22Rv1 (cell line): Measurements from ENCODE around the gene AIG1.

ENCODE experiments used
- H3K27ac ChIP-seq: fragments of 450-650 bp; 2 replicates; pipeline ENCODE4 v1.5.1; 2017
- ZFX ChIP-seq: fragments of 450-650 bp; IDR thresholded peaks from 2 replicates; pipeline ENCODE4 v1.6.1; 2017; ENCODE audit warnings: antibody characterized with exemption, borderline replicate concordance
- TF ChIP-seq, protein P1 (sequence below): fragments of 450-650 bp; IDR thresholded peaks from 2 replicates; pipeline ENCODE4 v1.5.1; 2017; ENCODE audit warnings: mild to moderate bottlenecking

Gene AIG1

DNA sequence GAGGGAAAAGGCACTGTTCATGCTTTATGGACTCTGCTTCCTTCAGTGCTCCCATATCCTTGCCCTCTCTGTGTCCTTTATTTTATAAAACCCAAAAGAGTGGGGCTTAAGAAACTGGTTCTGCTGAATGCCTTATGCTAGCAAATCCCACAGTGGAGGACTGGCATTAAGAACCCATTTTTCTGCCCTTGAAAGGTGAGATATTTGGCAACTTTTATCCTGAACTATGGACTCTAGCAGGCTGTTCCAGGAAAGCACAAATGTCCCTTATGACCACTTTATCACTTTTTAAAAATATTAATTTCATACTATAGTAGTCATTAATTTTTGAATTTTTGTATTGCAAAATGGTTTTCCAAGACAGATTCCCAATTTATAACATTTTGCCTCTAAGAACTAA, 296.5 kb downstream of the AIG1 start:
- no peak for TF ChIP-seq ZFX
- TF ChIP-seq, protein P1, sequence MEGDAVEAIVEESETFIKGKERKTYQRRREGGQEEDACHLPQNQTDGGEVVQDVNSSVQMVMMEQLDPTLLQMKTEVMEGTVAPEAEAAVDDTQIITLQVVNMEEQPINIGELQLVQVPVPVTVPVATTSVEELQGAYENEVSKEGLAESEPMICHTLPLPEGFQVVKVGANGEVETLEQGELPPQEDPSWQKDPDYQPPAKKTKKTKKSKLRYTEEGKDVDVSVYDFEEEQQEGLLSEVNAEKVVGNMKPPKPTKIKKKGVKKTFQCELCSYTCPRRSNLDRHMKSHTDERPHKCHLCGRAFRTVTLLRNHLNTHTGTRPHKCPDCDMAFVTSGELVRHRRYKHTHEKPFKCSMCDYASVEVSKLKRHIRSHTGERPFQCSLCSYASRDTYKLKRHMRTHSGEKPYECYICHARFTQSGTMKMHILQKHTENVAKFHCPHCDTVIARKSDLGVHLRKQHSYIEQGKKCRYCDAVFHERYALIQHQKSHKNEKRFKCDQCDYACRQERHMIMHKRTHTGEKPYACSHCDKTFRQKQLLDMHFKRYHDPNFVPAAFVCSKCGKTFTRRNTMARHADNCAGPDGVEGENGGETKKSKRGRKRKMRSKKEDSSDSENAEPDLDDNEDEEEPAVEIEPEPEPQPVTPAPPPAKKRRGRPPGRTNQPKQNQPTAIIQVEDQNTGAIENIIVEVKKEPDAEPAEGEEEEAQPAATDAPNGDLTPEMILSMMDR = no peak
- H3K27ac ChIP-seq = no peak overlapping the region

DNA sequence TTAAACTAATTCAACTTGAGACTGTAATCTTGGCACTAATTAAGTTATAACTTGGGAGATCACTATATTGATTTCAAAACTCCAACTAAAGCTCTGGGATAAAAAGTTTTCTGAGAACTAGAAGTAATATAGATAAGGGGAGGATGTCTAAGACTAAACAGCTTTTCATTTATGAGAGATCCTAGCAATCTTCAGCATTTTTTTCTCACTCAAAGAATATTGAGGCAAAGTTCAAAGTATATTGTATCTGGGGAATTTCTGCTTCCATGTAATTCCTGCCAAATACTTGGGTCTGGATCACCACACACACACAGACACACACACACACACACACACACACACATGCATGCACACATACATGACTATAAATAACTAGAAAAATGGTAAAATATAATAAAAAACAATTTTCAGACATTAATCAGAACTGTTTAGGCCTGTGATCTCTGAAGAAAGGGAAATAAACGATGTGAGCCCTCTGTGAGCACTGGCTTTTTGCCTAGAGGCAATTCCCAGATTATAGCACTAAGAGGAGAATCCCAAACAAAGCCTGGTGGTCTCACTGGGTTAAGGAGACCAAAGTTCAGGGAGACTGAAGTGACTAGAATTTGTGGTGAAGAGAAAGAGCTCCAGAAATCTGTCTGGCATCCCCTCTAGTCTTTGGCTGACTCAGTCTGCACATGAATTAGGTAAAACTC, 297.0 kb downstream of the AIG1 start:
- TF ChIP-seq, protein P1 = no peak
- no peak for TF ChIP-seq ZFX
- H3K27ac ChIP-seq = no peak overlapping the region

DNA sequence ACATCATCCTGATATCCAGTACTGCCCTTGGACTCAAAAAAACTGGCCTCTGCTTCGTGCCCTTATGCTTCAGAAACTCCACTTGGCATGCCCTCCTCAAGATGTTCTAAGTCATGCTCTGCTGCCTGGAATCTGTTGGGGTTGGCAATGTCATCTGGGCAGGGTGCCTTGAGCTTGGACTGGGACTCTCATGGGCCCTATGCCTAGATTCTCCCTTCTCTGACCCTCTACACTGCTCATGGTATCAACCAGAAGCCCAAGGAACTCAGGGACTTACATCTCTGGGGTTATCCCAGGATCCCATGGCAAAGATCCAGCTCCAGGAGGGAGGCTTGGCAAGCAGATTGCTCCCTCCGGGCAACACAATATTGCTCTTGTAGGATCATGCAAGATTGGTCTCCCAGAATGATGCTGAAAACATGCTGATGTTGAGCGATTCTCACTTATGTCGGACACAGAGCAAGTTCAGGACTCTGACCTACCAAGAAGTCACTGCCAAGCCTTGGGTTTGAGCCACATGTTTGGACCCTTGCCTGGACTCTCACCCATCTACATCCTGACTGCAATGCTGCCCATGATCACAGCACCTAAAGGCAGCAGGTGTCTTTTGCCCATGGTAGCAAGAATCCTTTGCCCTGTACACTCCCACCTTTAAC, 301.0 kb downstream of the AIG1 start:
- TF ChIP-seq, protein P1 = no peak
- TF ChIP-seq ZFX = no peak
- no peak overlapping the region for H3K27ac ChIP-seq

DNA sequence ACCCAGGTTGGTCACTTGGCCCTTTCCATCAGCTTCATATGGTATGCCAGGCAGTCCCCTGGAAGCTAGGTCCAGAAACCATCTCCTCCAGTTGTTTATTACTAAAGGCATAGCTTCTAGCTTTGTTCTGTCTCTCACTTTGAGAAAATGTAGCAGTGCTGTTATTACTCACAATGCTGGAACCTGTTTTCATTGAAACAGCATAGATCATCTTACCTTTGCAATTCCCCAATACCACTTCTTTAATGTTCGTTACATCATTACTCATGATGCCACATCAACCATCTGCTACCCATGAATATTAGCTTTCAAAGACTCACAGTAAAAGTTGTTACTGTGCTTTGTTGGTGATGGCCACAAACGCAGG, 301.5 kb downstream of the AIG1 start:
- no peak overlapping the region for H3K27ac ChIP-seq
- TF ChIP-seq ZFX = no peak
- TF ChIP-seq, protein P1 = no peak

DNA sequence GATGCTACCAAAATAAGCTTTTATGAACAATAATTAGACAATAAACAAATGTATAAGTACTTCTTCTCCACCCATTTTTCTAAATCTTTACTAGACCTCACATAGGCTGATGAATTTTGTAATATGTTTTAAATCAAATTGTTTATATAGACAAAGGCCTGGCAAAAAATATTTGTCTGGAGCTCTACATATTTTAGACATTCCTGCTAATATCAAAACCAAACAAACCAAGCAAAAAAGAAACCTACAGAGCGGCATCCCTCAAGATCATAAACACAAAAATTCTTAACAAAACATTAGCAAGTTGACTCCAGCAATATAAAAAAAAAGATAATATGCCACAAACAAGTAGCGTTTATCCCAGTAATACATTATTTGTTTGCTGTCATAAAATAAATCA, 302.6 kb downstream of the AIG1 start:
- no peak overlapping the region for H3K27ac ChIP-seq
- TF ChIP-seq, protein P1 = no peak
- TF ChIP-seq ZFX = no peak

DNA sequence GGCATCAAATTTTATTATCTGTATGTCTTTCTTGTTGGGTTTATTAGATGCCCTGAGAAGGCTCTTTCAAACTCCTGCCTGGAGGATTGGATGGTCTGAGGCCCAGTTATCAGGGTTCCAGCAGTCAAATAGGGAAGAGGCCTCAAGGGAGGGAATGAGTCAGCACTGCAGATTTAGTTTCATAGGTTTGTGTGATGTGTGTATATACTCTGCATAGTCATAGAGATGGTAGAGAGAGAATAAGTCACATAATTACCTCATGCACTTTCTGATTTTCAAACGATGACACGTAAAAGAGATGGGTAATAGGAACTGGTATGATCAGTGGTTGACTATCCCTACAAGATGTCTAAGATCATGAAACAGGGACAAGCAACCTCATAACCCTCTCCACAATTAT, 307.7 kb downstream of the AIG1 start:
- TF ChIP-seq, protein P1 = no peak
- TF ChIP-seq ZFX = no peak
- H3K27ac ChIP-seq = no peak overlapping the region

DNA sequence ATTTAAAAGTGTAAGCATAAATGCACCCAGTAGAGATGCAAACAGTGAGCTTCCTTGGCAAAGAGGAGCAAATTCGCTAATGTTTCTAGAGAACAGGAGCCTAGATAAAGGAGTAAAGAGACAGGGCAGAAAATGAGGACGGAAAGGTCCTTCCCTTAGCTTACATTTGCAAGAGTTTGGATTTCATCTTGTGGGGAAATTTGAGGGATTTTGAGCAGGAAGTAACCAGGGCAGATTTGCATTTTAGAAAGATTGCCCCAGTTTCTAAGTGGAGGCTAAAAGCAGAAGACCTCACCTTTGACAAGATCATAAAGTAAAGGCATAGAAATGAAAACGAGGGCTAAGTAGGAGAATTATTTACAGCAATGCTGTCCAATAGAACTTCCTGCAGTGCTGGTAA, 309.3 kb downstream of the AIG1 start:
- TF ChIP-seq, protein P1 = no peak
- no peak for TF ChIP-seq ZFX
- no peak overlapping the region for H3K27ac ChIP-seq
